Inferior parietal cortex (tissue), 1 donor: ENCODE measurements around the gene AHNAK.
A peak's percentile ranks its signal among the peaks of the same experiment; 100 is the strongest.
"Not testable (repeated sequence)": the region's sequence is repeated elsewhere in the genome, so short reads cannot be mapped to it uniquely, and the experiment has no call there.

ENCODE experiments used
- DNase-seq: peaks from one replicate; pipeline ENCODE4 v3.0.0-alpha.2; 2016; ENCODE audit errors: extremely low spot score

The AHNAK gene

DNA sequence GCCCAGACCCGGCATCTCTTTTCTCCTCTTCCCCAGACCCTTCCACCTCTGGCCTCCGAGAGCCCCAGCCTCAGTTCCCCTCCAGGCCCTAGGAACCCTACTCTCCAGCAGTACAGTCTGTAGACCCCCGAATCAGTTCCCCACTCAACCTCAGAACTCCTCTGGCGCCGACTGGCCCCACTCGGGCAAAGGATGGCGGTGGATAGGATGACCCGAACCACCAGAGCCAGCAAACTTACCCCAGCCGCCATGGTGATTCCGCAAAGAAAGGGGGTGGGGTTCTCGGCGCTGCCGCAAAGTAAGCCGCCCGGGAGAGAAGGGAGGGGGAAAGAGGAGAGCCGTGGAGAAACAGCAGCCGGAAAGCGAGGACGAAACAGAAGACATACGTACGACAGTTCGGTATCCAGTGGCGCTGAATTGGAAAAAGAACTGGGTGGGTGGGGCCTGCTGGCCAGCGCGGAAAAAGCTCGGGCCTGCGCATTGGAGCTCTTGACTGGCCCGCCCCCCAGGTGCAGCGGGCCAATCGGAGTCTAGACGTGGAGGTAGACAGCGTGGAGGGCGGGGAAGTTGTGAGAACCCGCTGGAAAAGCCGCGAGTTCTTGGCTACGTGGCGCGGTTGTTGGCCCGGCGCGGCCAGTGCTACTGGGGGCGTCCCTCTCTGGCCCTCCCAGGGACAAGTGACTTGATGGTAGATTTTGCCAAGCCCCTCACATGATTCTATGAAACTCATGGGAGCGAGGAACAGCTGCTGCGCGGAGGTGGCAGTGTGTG lies 27.2 kb upstream of the AHNAK start, which contains the start of gene EEF1G:
Gene EEF1G (minus strand): TSS at position 300 of the 771 bp plus-strand sequence. CDS start 49 bp downstream, at position 251.
- peak; percentile 99 for DNase-seq

DNA sequence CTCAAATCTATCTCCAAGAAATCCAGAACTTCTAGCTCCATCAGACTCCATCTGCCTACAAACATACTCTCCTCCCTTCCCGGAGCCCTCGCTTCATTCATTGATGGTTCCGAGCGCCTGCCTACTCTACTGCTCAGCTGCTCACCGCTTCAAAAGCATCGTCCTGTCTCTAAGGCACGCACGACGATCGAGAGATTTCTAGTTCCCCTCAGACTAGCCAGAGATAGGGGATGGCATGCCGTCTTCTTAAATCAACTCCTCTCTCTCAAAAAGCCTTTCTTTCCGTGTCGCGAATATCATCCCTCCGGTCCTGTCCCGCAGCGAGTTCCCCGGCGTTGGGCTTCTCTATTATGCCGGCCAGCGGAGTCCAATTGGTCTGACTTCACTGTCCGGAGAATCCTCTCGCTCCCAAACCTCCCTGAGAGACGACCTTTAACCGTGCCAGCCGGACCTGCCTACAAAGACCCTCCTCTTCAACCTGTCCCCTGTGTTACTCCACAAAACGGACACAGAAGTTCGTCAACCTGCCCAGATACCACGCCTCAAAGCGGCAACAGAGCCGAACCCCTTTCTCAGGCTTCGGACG lies 26.5 kb upstream of the AHNAK start:
- DNase-seq: peak; percentile 22

DNA sequence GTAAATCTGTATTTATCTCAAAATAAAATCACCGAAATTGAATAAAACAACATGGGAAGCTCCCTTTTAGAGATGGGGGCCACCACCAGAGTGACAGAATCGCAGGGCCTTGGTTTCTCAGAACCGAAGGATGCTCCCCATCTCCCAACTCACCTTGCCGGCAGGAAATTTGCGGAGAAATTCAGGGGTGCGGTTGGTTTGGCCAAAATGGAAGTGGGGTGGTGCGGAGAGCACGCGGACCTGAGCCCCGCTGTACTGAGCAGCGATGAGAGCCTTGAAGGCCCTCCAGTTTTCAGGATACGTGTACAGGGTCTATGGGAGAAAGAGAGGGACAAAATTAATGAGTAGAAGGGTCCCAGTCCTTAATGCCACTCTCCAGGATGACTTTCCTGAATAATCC lies 25.8 kb upstream of the AHNAK start:
- DNase-seq: no peak

DNA sequence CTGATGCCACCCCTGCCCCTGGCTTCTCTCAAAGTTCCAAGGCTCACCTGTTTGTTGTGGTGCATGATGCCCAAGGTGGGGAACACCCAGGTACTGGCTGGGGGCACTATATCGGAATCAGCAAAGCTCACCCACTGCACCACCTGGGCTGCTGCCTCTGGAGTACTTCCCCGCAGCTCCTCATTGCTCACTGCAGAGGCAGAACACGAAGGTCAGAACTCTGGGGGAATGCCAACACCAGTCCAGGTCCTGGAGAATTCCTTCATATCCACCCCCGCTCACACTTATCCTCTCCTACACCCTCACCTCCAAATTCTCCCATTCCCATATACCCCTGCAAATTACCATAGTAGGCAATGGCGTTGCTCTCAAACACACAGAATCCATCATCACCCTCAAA lies 24.9 kb upstream of the AHNAK start:
- not testable (repeated sequence) for DNase-seq

DNA sequence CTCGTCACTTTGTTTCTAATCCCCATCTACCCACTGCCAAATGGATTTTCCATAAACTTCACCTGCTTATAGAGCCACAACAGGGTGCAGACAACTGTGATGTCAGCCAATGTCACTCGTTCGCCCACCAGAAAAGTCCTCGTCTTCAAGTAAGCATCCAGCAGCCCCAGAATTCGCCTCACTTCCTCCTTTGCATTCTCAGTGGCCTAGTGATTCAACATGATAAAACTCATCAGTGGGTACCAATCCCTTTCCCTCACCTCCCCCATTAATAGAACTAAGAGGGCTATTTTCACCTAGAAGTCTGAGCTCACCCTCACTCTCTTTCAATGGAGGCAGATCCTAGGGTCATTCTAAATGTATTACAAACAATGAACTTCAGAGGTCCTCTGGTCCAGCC lies 24.3 kb upstream of the AHNAK start:
- not testable (repeated sequence) for DNase-seq

DNA sequence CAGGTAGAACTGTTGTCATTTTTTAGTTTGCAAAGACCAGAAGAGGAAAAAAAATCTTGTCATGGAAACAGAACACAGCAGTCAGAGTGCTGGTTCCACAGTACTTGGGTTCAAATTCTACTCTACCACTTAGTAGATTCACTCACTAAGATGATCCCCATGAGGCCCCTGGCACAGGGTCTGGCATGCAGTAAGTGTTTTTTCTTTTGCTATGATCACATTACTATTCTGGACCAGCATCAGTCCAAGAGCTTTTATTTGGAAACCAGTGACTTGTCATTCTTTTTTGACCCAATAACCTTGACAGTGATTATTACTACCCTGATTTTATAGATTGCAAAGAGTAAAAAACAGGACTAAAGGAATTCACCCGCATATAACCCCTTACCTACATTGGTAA lies 23.0 kb upstream of the AHNAK start:
- no peak for DNase-seq

DNA sequence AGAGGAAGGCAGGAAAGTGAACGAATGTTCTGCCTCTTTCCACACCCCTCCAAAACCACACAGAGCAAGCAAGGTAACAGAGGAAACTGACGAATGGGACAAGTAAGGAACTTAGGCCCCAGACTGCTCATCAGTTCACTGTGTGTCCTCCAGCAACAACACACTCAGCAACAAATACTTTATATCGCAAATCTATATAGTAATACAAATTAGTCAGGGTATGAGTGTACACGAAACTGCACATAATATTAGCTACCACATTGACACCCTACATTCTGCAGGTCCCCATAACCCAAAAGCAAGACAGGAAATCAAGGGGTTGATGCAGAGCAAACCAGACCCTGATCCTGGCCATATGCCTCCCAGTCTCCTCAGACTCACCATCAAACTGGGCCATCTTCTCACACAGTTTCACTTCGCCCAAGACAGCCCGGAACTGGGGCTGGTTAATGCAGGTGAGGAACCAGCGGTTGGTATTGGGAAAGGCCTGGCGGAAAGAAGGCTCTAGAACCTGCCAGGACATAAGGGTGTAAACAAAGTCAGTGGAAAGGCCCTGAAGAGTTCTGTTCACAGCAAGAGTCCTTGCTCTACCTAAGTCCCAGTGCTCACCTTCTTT lies 20.5 kb upstream of the AHNAK start:
- DNase-seq: no peak

DNA sequence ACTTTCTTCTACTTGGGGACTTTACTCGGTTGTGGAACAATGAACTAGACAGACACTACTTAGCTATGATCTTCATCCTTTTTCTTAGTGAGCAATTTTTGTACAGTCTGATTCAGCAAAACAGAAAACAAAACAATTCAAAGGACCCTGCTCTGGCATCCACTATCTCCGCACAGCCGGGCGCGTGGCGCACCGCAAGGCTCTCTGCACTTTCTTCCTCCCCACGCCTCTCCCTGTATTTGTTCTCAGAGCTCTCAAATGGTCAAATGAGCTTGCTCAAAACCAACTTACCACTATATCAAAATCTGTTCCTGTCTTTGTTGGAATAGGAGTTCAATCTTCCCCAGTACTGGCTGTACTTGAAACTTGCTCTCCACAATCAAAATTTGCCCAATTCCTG lies 19.6 kb upstream of the AHNAK start:
- no peak for DNase-seq

DNA sequence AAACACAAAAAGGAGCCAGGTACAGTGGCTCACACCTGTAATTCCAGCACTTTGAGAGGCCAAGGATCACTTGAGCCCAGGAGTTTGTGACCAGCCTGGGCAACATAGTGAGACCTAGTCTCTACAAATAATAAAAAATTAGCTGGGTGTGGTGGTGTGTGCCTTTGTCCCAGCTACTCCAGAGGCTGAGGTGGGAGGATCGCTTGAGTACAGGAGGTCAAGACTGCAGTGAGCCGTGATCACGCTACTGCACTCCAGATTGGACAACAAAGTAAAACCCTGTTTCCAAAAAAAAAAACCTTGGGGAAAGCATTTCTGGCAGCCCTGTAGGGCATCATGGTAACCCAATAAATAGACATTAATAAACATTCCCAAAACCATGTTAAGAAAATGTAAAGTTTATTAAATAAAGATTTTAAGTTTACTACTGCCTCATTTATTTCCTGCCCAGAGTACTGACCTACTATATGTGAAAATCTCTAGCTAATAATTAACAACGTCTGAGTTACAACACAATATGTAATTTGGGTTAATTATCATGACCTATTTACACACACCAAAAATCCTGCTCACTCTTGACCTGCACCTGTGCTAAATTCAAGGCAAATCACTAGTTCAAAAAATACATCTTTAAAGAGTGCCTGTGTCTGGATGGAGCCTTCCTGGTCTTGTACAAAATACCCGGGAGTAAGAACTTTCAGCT lies 18.6 kb upstream of the AHNAK start:
- no peak for DNase-seq

DNA sequence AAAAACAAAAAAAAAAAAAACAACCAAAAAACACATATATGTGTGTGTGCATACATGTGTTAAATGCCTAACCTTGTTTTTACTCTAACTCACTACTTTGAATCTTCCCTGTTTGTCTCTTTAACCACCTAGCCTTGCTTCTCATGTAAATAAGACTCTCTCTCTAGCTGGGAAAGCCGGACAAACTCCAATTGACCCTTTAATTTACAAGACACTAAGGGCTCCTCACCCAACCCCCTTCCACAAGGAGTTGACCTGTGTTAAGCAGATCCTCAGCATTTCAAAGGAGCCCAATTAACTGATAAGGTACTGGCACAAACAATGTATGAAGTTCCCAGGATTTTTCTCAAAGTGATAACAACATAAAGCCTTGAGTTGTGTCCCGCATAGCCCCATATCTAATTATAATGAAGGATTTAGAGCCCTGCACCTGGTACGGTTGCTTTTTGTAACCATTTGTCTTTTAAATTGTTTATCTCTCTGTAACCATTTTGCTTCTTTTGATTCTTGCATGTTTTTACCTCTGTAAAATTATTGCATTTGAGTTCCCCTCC lies 15.1 kb upstream of the AHNAK start:
- DNase-seq: not testable (repeated sequence)

DNA sequence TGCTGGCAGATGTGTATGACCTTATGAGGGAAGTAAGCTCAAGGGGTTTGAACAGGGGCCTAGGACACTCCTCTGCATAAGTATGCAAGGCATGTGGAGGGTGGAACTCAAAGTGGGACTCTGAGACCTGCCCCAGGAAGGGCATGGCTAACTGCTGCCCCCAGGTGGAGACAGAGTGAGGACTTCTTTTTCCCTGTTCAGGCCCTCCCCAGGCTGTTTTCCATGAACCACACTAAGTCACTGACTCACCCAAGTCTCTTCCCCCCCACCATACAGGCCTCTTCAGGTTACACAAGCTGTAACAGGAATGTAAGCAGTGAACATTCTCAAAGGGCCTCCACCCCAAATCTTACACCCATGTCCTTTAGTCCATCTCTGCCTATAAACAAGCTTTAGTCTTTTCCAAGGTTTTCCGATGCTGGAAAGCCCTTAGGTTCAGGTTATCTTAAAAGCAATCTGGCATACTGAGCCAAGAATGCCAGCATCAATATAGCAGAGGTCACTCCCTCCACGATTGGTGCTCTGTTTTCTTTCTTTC lies 14.0 kb upstream of the AHNAK start:
- DNase-seq: peak; percentile 58

DNA sequence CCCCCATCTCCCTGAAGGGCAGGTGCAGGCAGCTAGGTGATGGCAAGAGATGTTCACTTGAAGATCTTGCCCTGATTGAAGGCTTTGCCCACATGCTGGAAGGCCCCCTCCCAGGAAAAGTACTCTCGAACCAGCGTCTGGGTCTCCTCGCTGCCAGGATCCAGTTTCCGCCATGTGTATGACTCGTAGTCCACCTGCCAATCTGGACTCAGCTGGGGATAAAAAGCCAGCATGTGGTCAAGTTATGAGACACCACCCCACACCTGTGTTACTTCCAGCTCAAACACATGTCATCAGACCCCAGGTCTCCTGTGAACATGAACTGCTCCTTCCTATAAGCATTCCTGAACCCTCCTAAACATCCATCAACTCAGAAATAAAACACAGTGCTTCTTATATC lies 13.0 kb upstream of the AHNAK start:
- DNase-seq: not testable (repeated sequence)

DNA sequence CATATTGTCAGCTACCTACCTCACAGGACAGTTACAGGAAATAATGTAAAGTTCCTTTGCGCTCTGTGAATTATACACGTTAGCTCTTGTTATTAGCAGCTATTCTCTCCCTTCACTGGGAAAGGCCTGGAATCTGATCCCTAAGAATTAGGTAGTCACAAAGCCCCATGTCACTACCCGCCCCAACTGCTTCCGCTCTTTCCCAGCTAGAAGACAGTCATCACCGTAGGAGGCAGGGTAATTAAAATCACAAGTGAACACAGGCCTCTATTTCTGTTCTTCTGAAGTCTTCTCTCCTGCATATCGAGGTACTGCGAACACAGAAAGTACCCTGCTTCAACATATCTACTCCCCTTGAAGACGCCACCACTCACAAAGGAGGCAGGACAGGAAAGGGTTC lies 12.6 kb upstream of the AHNAK start:
- no peak for DNase-seq

DNA sequence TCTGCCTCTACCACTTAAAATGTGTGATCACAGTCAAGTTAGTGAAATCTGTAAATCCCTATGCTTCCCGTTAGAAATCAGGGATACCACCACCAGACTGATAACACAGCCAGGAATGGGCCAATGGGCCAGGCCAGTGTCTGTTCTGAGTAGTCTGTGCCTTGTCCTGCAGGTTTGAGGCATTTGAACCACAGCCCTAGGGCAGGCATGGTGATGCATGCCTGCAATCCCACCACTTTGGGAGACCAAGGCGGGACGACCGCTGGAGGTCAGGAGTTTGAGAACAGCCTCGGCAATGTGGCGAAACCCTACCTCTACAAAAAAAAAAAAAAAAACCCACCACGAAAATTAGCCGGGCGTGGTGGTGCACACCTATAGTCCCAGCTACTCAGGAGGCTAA lies 12.1 kb upstream of the AHNAK start:
- no peak for DNase-seq

DNA sequence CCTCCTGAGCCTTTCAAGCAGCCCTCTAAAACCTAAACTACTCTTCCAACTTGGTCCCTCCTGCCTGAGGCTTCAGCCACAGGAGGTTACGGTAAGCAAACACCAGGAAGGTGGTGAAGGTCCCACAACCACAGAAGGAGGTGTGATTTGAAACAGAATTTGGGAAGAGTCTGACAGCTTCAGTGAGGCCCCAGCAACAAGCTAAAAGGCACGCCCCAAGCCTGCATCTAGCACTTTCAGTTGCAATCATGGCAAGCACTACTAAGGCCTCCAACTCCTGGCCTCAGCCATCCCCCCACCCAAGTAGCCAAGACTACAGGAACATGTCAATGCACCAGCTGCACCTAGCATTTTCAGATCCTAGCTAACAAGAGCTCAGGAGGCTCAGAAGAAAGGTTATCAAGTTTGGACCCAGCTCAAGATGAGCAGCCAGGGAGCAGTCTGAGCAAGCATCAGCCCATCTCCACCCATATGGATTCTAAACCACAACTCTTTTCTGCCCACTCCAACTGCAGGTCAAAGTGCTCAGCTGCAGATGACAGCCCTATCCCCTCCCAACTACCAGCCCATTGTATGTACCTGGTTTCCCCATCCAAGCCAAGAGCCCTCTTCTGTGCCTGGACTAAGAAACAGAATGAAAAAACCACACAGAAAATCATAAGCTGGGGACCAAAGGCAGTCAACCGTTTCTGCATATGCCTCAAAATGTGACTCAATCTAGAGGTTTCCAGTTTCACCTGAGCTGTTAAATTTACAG lies 10.4 kb upstream of the AHNAK start:
- no peak for DNase-seq

DNA sequence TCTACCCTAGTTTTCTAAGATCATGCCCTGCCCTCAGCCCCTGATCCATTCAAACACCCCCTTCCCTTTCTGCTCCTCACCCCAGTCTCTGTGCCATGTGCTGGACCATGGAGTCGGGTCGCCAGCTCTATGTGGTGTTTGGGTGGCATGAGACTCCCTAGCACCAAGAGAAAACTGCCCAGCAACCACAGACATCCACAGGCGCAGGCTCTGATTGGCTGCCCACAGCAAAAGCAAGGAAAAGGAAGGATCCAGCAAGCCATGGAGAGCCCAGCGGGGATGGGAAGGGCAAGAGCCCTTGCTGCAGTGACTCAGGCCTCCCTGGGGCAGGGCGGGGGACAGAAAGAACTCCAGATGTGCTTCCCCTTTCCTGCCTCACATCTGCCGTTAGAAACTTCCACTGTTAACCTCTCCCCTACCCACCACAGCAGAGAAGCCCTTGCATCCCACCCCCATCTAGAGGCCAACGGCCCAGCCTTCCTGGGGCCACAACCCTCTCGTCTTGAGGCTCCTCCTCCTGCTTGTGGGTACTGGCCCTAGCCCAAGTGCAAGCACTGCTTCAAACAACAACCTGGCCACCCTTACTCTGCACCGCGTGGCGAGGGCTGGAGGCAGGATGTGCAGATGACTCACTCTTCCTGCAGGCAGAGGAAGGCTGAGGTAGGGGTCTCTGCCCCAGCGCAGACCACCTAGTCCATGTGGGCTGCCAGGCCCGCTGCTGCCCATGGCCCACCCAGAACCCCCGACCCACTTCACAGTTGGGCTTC lies 9.7 kb upstream of the AHNAK start:
- DNase-seq: peak; percentile 57

DNA sequence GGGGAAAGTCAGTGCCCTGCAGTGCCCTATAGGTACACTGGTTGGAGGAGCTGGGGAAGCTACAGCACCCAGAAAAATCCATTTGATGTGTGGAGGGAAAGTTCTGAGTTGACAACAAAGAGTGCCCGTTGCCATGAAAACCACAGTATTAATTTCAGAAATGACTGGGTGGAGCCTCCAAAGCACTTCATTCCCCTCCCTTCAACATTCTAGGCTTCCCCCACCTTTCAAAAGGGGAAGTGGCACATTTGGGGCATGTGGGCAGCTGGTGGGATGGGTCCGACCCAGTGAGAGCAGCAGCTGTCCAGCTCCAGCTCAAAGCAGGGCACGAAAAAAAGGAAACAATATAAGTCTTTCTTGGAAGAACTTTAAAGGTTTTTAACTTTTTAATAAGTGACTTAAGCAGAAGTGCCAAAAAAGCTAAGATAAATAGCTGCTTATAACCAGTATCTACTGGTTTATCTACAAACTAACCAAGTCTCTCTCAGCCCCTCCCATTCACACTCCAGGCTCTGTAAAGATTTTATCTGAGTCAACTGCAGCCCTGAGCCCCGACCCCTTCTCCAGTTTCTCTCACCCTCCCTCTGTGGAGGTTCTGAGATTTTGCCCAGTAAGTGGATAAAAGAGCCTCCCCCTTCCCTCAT lies 9.0 kb upstream of the AHNAK start:
- no peak for DNase-seq

DNA sequence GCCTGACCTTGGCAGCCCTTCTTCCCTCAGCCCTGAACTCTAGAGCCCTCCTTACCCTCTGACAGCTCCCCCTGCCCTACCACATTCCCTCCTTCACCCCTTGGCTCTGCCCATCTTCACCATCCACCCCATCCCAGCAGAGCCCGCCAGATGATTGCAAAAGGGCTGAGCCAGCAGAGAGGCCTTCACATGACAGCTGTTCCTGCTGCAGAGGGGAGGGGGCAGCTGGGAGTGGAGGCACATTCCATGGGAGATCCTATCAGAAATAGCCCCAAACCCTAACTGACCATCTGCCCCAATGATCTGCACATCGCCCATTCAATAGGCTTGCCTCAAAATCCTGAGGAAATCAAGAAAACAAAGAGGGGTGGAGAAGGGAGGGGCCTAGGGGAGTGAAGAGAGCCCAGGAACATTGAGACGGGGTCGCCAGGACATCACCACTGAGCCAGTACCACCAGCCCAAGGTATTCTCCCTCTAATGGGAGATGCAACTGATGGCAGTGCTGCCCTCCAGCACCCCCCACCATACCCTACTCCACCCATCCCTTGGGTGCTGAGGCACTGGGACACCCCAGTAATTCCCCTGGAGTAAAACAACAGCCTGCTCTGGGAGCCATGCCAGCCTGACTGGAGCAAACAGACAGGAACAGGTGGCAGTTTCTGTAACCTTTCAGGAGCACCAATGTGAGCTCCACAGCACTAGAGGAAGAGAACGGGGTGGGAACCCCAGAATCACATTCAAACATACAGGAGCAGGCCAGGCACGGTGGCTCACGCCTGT lies 8.0 kb upstream of the AHNAK start:
- DNase-seq: no peak

DNA sequence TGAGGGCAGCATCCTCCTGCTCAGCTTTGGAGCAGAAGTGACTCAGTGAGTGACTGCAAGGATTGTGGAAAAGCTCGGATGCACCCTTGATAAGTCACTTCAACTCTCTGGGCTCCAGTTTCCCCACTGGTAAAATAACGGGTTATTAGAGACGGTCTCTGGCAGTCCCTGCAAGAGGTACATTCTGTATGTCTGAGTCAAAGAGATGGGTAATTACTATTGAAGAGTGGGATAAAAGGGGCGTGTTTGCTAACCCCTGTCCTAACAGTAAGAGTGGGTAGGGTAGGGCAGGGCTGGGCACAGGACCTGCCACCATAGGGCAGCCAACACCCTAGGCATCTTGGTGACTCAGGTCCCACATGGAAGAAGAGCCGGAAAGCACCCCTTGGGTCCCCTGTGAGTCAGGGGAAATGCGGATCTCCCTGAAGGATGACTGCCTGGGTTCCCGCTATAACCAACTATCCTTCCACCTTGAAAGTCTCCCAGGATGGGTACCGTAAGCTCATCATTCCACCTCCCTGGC lies 7.3 kb upstream of the AHNAK start:
- no peak for DNase-seq
